ENCODE data around the gene PNMA3. TPM values are rescaled to one million over a fixed set of nuclear protein-coding genes. Genes with fewer than 3 reads are reported as not detected.
"Not testable (repeated sequence)": the region's sequence is repeated elsewhere in the genome, so short reads cannot be mapped to it uniquely, and the experiment has no call there.

The PNMA3 gene
- total RNA-seq, 1 donor from 2014 or later, result 2.6 TPM

- intact Hi-C loops (cut with micrococcal nuclease), result not testable (repeated sequence)
Observed at GRCh38 chrX:153073331-153073730, 17.1 kb downstream of the PNMA3 start.

GRCh38 chrX:153074262-153074899 is 18.1 kb downstream of the PNMA3 start:
- intact Hi-C loops (cut with micrococcal nuclease), result no loop called here

GRCh38 chrX:153074935-153075334 is 18.7 kb downstream of the PNMA3 start:
- intact Hi-C loops (cut with micrococcal nuclease), result no loop called here

GRCh38 chrX:153075366-153075765 is 19.1 kb downstream of the PNMA3 start:
- intact Hi-C loops (cut with micrococcal nuclease), result no loop called here

- intact Hi-C loops (cut with micrococcal nuclease), result not testable (repeated sequence)
Observed at GRCh38 chrX:153077437-153078135, 21.3 kb downstream of the PNMA3 start.

GRCh38 chrX:153083238-153083923 is 27.1 kb downstream of the PNMA3 start:
- intact Hi-C loops (cut with micrococcal nuclease), result not testable (repeated sequence)

GRCh38 chrX:153102418-153102817 is 46.1 kb downstream of the PNMA3 start:
- intact Hi-C loops (cut with micrococcal nuclease), result no loop called here

GRCh38 chrX:153104959-153105358 is 48.7 kb downstream of the PNMA3 start:
- intact Hi-C loops (cut with micrococcal nuclease), result not testable (repeated sequence)

- intact Hi-C loops (cut with micrococcal nuclease), result not testable (repeated sequence)
Observed at GRCh38 chrX:153106092-153106801, 50.0 kb downstream of the PNMA3 start.

Other genes with a start within 250 kb of the PNMA3 start
- gene CETN2, start 225.7 kb upstream of the PNMA3 start, total RNA-seq, result 9.1 and 9.5 TPM in 2 replicates
- 14.6 and 14.8 TPM in 2 replicates for gene NSDHL, start 225.4 kb upstream of the PNMA3 start, total RNA-seq
- 0.59 and 0.82 TPM in 2 replicates for gene ZNF185, start 158.4 kb upstream of the PNMA3 start, total RNA-seq
- 0.09 and 0.14 TPM in 2 replicates for gene PNMA5, start 62.4 kb upstream of the PNMA3 start, total RNA-seq
- 0.32 and 0.61 TPM in 2 replicates for gene PNMA6A, start 16.0 kb downstream of the PNMA3 start, total RNA-seq
- not detected in 2 replicates for gene MAGEA1, start 122.8 kb downstream of the PNMA3 start, total RNA-seq